Esophagus squamous epithelium (tissue), 5 donors: Measurements from ENCODE around the gene HMGB1. TPM values are rescaled to one million over a fixed set of nuclear protein-coding genes. Genes with fewer than 3 reads are reported as not detected.

Experiments used
- DNase-seq: peaks from one replicate; lab custom pipeline; 2025; lab: John Stamatoyannopoulos, UW
- H3K27ac ChIP-seq, 4 donors: fragments of 200-600 bp; sonication (generic); one replicate each; pipeline ENCODE4 v1.5.1; 2016 to 2019; ENCODE audit warnings: mild to moderate bottlenecking in 1 of 4
- H3K27me3 ChIP-seq, 4 donors: fragments of 200-600 bp; sonication (generic); 1 replicate in 3 of 4; 2 replicates in 1 of 4; pipeline versions ENCODE4 v1.5.1 to v1.6.0; 2017 to 2021; ENCODE audit warnings: antibody characterized with exemption in 1 of 4
- H3K36me3 ChIP-seq, 3 donors: fragments of 200-600 bp; sonication (generic); one replicate each; pipeline ENCODE4 v1.5.1; 2016 to 2019
- H3K4me1 ChIP-seq, 3 donors: fragments of 200-600 bp; sonication (generic); one replicate each; pipeline ENCODE4 v1.5.1; 2017 to 2019
- H3K4me3 ChIP-seq, 4 donors: fragments of 200-600 bp; sonication (generic); 1 replicate in 3 of 4; 2 replicates in 1 of 4; pipeline ENCODE4 v1.5.1; 2016 to 2019; ENCODE audit warnings: mild to moderate bottlenecking in 2 of 4, moderate library complexity in 1 of 4
- H3K9me3 ChIP-seq, 3 donors: fragments of 200-600 bp; sonication (generic); one replicate each; pipeline ENCODE4 v1.5.1; 2016 to 2019
- CTCF ChIP-seq, 6 experiments: fragments of 450-650 bp in 4 of 6; fragments of 200-600 bp in 2 of 6; sonication (generic) in 2 of 6; IDR thresholded peaks; one replicate each; pipeline ENCODE4 v1.5.1; 2016 to 2019; ENCODE audit warnings: antibody characterized with exemption in 6 of 6, mild to moderate bottlenecking in 4 of 6, moderate library complexity in 4 of 6
- POLR2A ChIP-seq, 4 donors: fragments of 450-650 bp; IDR thresholded peaks; one replicate each; pipeline ENCODE4 v1.6.1; 2017; ENCODE audit warnings: antibody characterized with exemption in 4 of 4, mild to moderate bottlenecking in 4 of 4, moderate library complexity in 3 of 4
- WGBS, 2 donors: methylation state at CpG; one replicate each; pipeline ENCODE4 v1.1.5; 2018; 5-methylcytosine and 5-hydroxymethylcytosine counted together
- intact Hi-C: fragments of 100-400 bp; cut with DNase I; formaldehyde crosslinking; loops from one replicate; pipeline ENCODE4 v1.15.0; 2022
- total RNA-seq, 4 donors: library from RNA; depleted of rRNA; stranded (reverse); fragments of >200 nt; gene quantifications; one replicate each; pipeline ENCODE4 v1.1.0, GENCODE V29; 2016
- donor health status: DM: yes; HTN: yes; CAD: no.

HMGB1 gene
- total RNA-seq, 4 donors from 2014 or later, result 189 to 446 (median 280) TPM

GRCh38 chr13:30415430-30416030 is 50.2 kb downstream of the HMGB1 start:
- Histone ChIP-seq H3K9me3 (no peaks in the 10 kb centered on the region), H3K4me1 (peaks cover 0 to 27% (median 11%) of the 10 kb centered on the region in 3 donors), H3K27ac (no peak overlapping the region), H3K4me3 (no peak overlapping the region), H3K36me3 (no peaks in the 10 kb centered on the region), H3K27me3 (no peaks in the 10 kb centered on the region)
- no peak for DNase-seq
- WGBS, 2 donors, result 71 to 83% methylated on average over 3 of the region's 3 CpGs
- TF ChIP-seq POLR2A (IDR thresholded peaks at IDR 0.05) (no peak), CTCF (IDR thresholded peaks at IDR 0.05) (no peak)
- intact Hi-C loops, result no loop called here

GRCh38 chr13:30413842-30414241 is 51.9 kb downstream of the HMGB1 start:
- no peak overlapping the region for H3K27ac ChIP-seq
- peaks cover 0 to 30% (median 16%) of the 10 kb centered on the region in 3 donors for H3K4me1 ChIP-seq
- 81 to 88% methylated on average over 2 of the region's 3 CpGs for WGBS, 2 donors
- H3K9me3 ChIP-seq, result no peaks in the 10 kb centered on the region
- TF ChIP-seq CTCF (IDR thresholded peaks at IDR 0.05), result no peak
- H3K36me3 ChIP-seq, result no peaks in the 10 kb centered on the region
- no peak overlapping the region for H3K4me3 ChIP-seq
- DNase-seq, result no peak
- no peaks in the 10 kb centered on the region for H3K27me3 ChIP-seq
- intact Hi-C loops, result no loop called here

- no peaks in the 10 kb centered on the region for H3K9me3 ChIP-seq
- TF ChIP-seq CTCF (IDR thresholded peaks at IDR 0.05), result no peak
- TF ChIP-seq POLR2A (IDR thresholded peaks at IDR 0.05), result no peak
- intact Hi-C loops, result no loop called here
- peaks cover 4 to 32% (median 19%) of the 10 kb centered on the region in 3 donors for H3K4me1 ChIP-seq
- H3K27ac ChIP-seq, result no peak overlapping the region
- no peak overlapping the region for H3K4me3 ChIP-seq
- no peaks in the 10 kb centered on the region for H3K36me3 ChIP-seq
- no peak for DNase-seq
- no peaks in the 10 kb centered on the region for H3K27me3 ChIP-seq
These were observed 53.4 kb downstream of the HMGB1 start for GRCh38 chr13:30412346-30412745.

DNA sequence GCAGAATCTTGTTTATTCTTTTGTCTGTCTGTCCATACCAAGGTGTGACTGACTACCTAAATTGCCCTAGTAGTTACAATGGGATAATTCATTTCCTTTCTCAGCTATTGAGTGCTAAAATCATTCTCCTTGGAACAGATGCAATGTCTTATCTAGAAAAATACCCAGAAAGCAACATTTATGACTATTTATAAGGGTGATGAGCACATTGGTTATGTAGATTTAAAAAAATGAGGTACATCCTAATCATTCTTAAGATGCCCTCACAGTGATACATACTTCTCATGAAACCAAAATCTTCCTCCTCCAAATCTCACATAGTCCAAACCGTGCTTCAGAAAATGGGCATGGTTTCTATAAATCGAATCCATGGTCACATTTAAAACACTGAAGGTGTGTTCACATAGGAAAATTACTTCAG is 55.0 kb downstream of the HMGB1 start:
- Histone ChIP-seq H3K9me3 (no peaks in the 10 kb centered on the region), H3K36me3 (no peaks in the 10 kb centered on the region), H3K27ac (peak overlapping the region in 3 of 4 donors; percentile 84 to 92 (median 89)), H3K4me3 (no peak overlapping the region), H3K27me3 (no peaks in the 10 kb centered on the region), H3K4me1 (peaks cover 4 to 49% (median 19%) of the 10 kb centered on the region in 3 donors)
- TF ChIP-seq CTCF (IDR thresholded peaks at IDR 0.05) (no peak), POLR2A (IDR thresholded peaks at IDR 0.05) (no peak)
- WGBS, 2 donors, result 85 to 92% methylated on average over 2 of the region's 2 CpGs
- intact Hi-C loops, result no loop called here
- DNase-seq, result no peak

- Histone ChIP-seq H3K36me3 (no peaks in the 10 kb centered on the region), H3K4me1 (peaks cover 4 to 55% (median 19%) of the 10 kb centered on the region in 3 donors), H3K27me3 (no peaks in the 10 kb centered on the region), H3K27ac (peak overlapping the region; percentile 37 to 92 (median 86)), H3K9me3 (no peaks in the 10 kb centered on the region), H3K4me3 (no peak overlapping the region)
- DNase-seq, result no peak
- intact Hi-C loops, result loop anchor here (10.0 kb wide), 1 partner anchor 55 kb away; the partner anchor contains the start of gene HMGB1
- TF ChIP-seq CTCF (IDR thresholded peaks at IDR 0.05) (no peak), POLR2A (IDR thresholded peaks at IDR 0.05) (no peak)
- WGBS, 2 donors, result 47 to 64% methylated on average over 10 to 12 of the region's 13 CpGs
These were observed 55.6 kb downstream of the HMGB1 start for GRCh38 chr13:30409886-30410704.
